OCI-LY1 (cell line): Measurements from ENCODE around the gene ZNF264.
"Not testable (repeated sequence)": the region's sequence is repeated elsewhere in the genome, so short reads cannot be mapped to it uniquely, and the experiment has no call there.

Experiments used
- H2AFZ ChIP-seq: fragments of 200-600 bp; sonication (generic), shearing (Covaris generic); 2 replicates; pipeline ENCODE4 v1.6.0; 2014; ENCODE audit warnings: antibody characterized with exemption, mild to moderate bottlenecking, low read length
- H3F3A ChIP-seq: fragments of 200-600 bp; sonication (generic), shearing (Covaris generic); 2 replicates; pipeline ENCODE4 v1.6.0; 2014; ENCODE audit warnings: mild to moderate bottlenecking, antibody characterized with exemption, low read length, moderate library complexity; ENCODE audit not compliant: insufficient read depth
- H3K27ac ChIP-seq: fragments of 200-600 bp; sonication (generic); 2 replicates; pipeline ENCODE4 v1.5.1; 2014; ENCODE audit warnings: low read length, mixed run types, mild to moderate bottlenecking, low read depth; ENCODE audit not compliant: poor library complexity, severe bottlenecking
- H3K27me3 ChIP-seq: fragments of 200-600 bp; sonication (generic); 2 replicates; pipeline ENCODE4 v1.6.0; 2014; ENCODE audit warnings: antibody characterized with exemption, mild to moderate bottlenecking, low read length, moderate library complexity; ENCODE audit not compliant: insufficient read depth
- H3K36me3 ChIP-seq: fragments of 200-600 bp; sonication (generic); 2 replicates; pipeline ENCODE4 v1.6.1; 2014; ENCODE audit warnings: mild to moderate bottlenecking, antibody characterized with exemption, low read length, moderate library complexity, mixed read lengths; ENCODE audit not compliant: insufficient read depth
- H3K4me1 ChIP-seq: fragments of 200-600 bp; sonication (generic); 2 replicates; pipeline ENCODE4 v1.5.1; 2014; ENCODE audit warnings: mild to moderate bottlenecking, low read length, moderate library complexity; ENCODE audit not compliant: insufficient read depth, severe bottlenecking
- H3K4me2 ChIP-seq: fragments of 200-600 bp; sonication (generic), shearing (Covaris generic); 2 replicates; pipeline ENCODE4 v1.6.1; 2014; ENCODE audit warnings: low read length
- H3K4me3 ChIP-seq: fragments of 200-600 bp; sonication (generic); 2 replicates; pipeline ENCODE4 v1.5.1; 2014; ENCODE audit warnings: low read length, low read depth, mild to moderate bottlenecking, mixed read lengths; ENCODE audit not compliant: poor library complexity, severe bottlenecking
- H3K79me2 ChIP-seq: fragments of 200-600 bp; shearing (Covaris generic); 2 replicates; pipeline ENCODE4 v1.6.1; 2016; ENCODE audit warnings: mixed run types, low read length, mixed read lengths; ENCODE audit not compliant: insufficient read depth
- H3K9ac ChIP-seq: fragments of 200-600 bp; sonication (generic), shearing (Covaris generic); 2 replicates; pipeline ENCODE4 v1.6.1; 2014; ENCODE audit warnings: mild to moderate bottlenecking, low read length, mixed read lengths
- H3K9me2 ChIP-seq: fragments of 200-600 bp; sonication (generic), shearing (Covaris generic); 2 replicates; pipeline ENCODE4 v1.6.1; 2014; ENCODE audit warnings: low read depth, mild to moderate bottlenecking, low read length, mixed read lengths
- H3K9me3 ChIP-seq: fragments of 200-600 bp; shearing (Covaris generic); 2 replicates; pipeline ENCODE4 v1.6.1; 2014; ENCODE audit warnings: low read length, mixed read lengths
- H4K20me1 ChIP-seq: fragments of 200-600 bp; sonication (generic), shearing (Covaris generic); 2 replicates; pipeline ENCODE4 v1.6.0; 2016; ENCODE audit warnings: mild to moderate bottlenecking, low read length; ENCODE audit not compliant: insufficient read depth
- EZH2 ChIP-seq: fragments of 200-600 bp; sonication (generic), shearing (Covaris generic); IDR thresholded peaks from 2 replicates; pipeline ENCODE4 v1.8.0; 2017; ENCODE audit warnings: borderline replicate concordance, mixed run types, mild to moderate bottlenecking, antibody characterized with exemption, low read length, moderate library complexity, mixed read lengths
- TF ChIP-seq, protein P1 (sequence below): fragments of 200-600 bp; sonication (generic), shearing (Covaris generic); IDR thresholded peaks from 2 replicates; pipeline ENCODE4 v1.5.1; 2017; ENCODE audit warnings: mild to moderate bottlenecking, antibody characterized with exemption, low read length, moderate library complexity, mixed read lengths

Gene ZNF264

GRCh38 chr19:57249329-57249728 is 58.0 kb downstream of the ZNF264 start:
- Histone ChIP-seq H3K9ac (no peak overlapping the region), H4K20me1 (no peaks in the 10 kb centered on the region), H3K36me3 (peaks cover 88% of the 10 kb centered on the region), H3K4me3 (no peak overlapping the region), H3K4me1 (no peaks in the 10 kb centered on the region), H3K27me3 (no peaks in the 10 kb centered on the region), H2AFZ (no peak overlapping the region), H3F3A (no peaks in the 10 kb centered on the region; the same call in 1 of the 2 replicates), H3K4me2 (no peak overlapping the region), H3K9me3 (no peaks in the 10 kb centered on the region), H3K9me2 (no peaks in the 10 kb centered on the region), H3K27ac (no peak overlapping the region), H3K79me2 (no peaks in the 10 kb centered on the region)
- TF ChIP-seq, protein P1, sequence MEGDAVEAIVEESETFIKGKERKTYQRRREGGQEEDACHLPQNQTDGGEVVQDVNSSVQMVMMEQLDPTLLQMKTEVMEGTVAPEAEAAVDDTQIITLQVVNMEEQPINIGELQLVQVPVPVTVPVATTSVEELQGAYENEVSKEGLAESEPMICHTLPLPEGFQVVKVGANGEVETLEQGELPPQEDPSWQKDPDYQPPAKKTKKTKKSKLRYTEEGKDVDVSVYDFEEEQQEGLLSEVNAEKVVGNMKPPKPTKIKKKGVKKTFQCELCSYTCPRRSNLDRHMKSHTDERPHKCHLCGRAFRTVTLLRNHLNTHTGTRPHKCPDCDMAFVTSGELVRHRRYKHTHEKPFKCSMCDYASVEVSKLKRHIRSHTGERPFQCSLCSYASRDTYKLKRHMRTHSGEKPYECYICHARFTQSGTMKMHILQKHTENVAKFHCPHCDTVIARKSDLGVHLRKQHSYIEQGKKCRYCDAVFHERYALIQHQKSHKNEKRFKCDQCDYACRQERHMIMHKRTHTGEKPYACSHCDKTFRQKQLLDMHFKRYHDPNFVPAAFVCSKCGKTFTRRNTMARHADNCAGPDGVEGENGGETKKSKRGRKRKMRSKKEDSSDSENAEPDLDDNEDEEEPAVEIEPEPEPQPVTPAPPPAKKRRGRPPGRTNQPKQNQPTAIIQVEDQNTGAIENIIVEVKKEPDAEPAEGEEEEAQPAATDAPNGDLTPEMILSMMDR = no peak
- TF ChIP-seq EZH2 = no peak

- H3K9me2 ChIP-seq, H3K4me1 ChIP-seq, H3K79me2 ChIP-seq, H3K9me3 ChIP-seq, H3K9ac ChIP-seq, H3K4me3 ChIP-seq, H3K4me2 ChIP-seq, H4K20me1 ChIP-seq, H3K27me3 ChIP-seq, H3F3A ChIP-seq, H2AFZ ChIP-seq, H3K27ac ChIP-seq: not testable (repeated sequence)
- peaks cover 74% of the 10 kb centered on the region for H3K36me3 ChIP-seq
Observed at GRCh38 chr19:57253767-57254166, 62.5 kb downstream of the ZNF264 start.

GRCh38 chr19:57262044-57262443 is 70.7 kb downstream of the ZNF264 start:
- TF ChIP-seq, protein P1 = no peak
- TF ChIP-seq EZH2 = no peak

GRCh38 chr19:57263244-57263741 is 72.0 kb downstream of the ZNF264 start:
- no peaks in the 10 kb centered on the region for H3F3A ChIP-seq
- no peaks in the 10 kb centered on the region for H3K4me1 ChIP-seq

More at GRCh38 chr19:57262044-57262443, 70.7 kb downstream of the ZNF264 start:
- no peaks in the 10 kb centered on the region for H3K9me3 ChIP-seq
- no peak overlapping the region for H3K4me3 ChIP-seq
- no peaks in the 10 kb centered on the region for H3F3A ChIP-seq
- H3K27me3 ChIP-seq = no peaks in the 10 kb centered on the region
- no peak overlapping the region for H3K9ac ChIP-seq
- H2AFZ ChIP-seq = no peak overlapping the region
- H3K9me2 ChIP-seq = no peaks in the 10 kb centered on the region
- H3K4me1 ChIP-seq = no peaks in the 10 kb centered on the region
- no peak overlapping the region for H3K27ac ChIP-seq
- H3K4me2 ChIP-seq = no peak overlapping the region
- no peaks in the 10 kb centered on the region for H4K20me1 ChIP-seq
- H3K79me2 ChIP-seq = no peaks in the 10 kb centered on the region; the same call in 1 of the 2 replicates
- H3K36me3 ChIP-seq = peaks cover 41% of the 10 kb centered on the region

More at GRCh38 chr19:57263244-57263741, 72.0 kb downstream of the ZNF264 start:
- Histone ChIP-seq H3K27ac (no peak overlapping the region), H3K9me3 (no peaks in the 10 kb centered on the region), H3K9me2 (no peaks in the 10 kb centered on the region), H3K36me3 (peaks cover 38% of the 10 kb centered on the region), H3K4me2 (no peak overlapping the region), H3K9ac (no peak overlapping the region), H3K79me2 (no peaks in the 10 kb centered on the region), H3K27me3 (no peaks in the 10 kb centered on the region), H2AFZ (no peak overlapping the region), H4K20me1 (no peaks in the 10 kb centered on the region), H3K4me3 (no peak overlapping the region)
- no peak for TF ChIP-seq EZH2
- TF ChIP-seq, protein P1 = no peak
